MCF 10A (cell line): Measurements from ENCODE around the gene PRR23C. TPM values are rescaled to one million over a fixed set of nuclear protein-coding genes. Genes with fewer than 3 reads are reported as not detected.

Experiments used
- Bru-seq: library from RNA; stranded (reverse); fragments of 400-500 nt; gene quantifications from one replicate; lab custom pipeline; 2021; lab: Mats Ljungman, UMichigan
- BruChase-seq, 2 experiments: library from RNA; stranded (reverse); fragments of 400-500 nt; gene quantifications; one replicate each; lab custom pipeline; 2021; lab: Mats Ljungman, UMichigan
- BruUV-seq: library from RNA; stranded (reverse); fragments of 400-500 nt; replicated peaks from 2 replicates; lab custom pipeline; 2021; lab: Mats Ljungman, UMichigan
- CTCF ChIA-PET: fragments of 300-600 bp; sonication (Branson Sonifier 250); formaldehyde crosslinking; extraction: SDS; loops from one replicate; lab custom pipeline; 2021; ENCODE audit warnings: antibody characterized with exemption, inconsistent platforms; lab: Yijun Ruan, JAX
- POLR2A ChIA-PET: fragments of 300-600, 350-650 bp; sonication (Branson Sonifier 250); formaldehyde crosslinking; extraction: SDS; loops from one replicate; lab custom pipeline; 2020; ENCODE audit warnings: antibody characterized with exemption, inconsistent platforms; lab: Yijun Ruan, JAX
- DNase-seq: peaks from one replicate; pipeline ENCODE4 v3.0.0-alpha.2; 2018; ENCODE audit not compliant: unreplicated experiment
- H3K27ac Mint-ChIP-seq: one replicate; pipeline ENCODE4 v1.8.0; 2022; ENCODE audit warnings: mild to moderate bottlenecking, low read depth, mixed read lengths; ENCODE audit not compliant: unreplicated experiment
- H3K27me3 Mint-ChIP-seq: one replicate; pipeline ENCODE4 v1.8.0; 2022; ENCODE audit warnings: mixed read lengths; ENCODE audit not compliant: insufficient read depth, unreplicated experiment
- H3K36me3 Mint-ChIP-seq: one replicate; pipeline ENCODE4 v1.8.0; 2022; ENCODE audit warnings: mild to moderate bottlenecking, moderate library complexity, mixed read lengths; ENCODE audit not compliant: insufficient read depth, unreplicated experiment
- H3K4me1 Mint-ChIP-seq: one replicate; pipeline ENCODE4 v1.8.0; 2022; ENCODE audit warnings: mixed read lengths; ENCODE audit not compliant: insufficient read depth, unreplicated experiment
- H3K4me3 Mint-ChIP-seq: one replicate; pipeline ENCODE4 v1.8.0; 2022; ENCODE audit warnings: mild to moderate bottlenecking, moderate library complexity, mixed read lengths; ENCODE audit not compliant: unreplicated experiment
- H3K9me3 Mint-ChIP-seq: one replicate; pipeline ENCODE4 v1.8.0; 2022; ENCODE audit warnings: mixed read lengths; ENCODE audit not compliant: unreplicated experiment
- CTCF ChIP-seq: fragments of 200-600 bp; IDR thresholded peaks from one replicate; pipeline ENCODE4 v1.8.0; 2022; ENCODE audit warnings: antibody characterized with exemption, mild to moderate bottlenecking; ENCODE audit not compliant: unreplicated experiment
- intact Hi-C: fragments of 100-400 bp; cut with micrococcal nuclease; formaldehyde crosslinking; loops from 2 replicates; pipeline ENCODE4 v1.14.1; 2022
- long read RNA-seq: library from polyadenylated mRNA; stranded (forward); transcript quantifications from one replicate; pipeline ENCODE4 v2.0.0, GENCODE V29; 2022
- total RNA-seq: library from RNA; stranded (reverse); gene quantifications from 2 replicates; pipeline ENCODE4 v1.2.3, GENCODE V29; 2022

Gene PRR23C
- not detected in 2 replicates for total RNA-seq
- Bru-seq, nascent RNA = not detected
- not detected for BruChase-seq, experiment 1, labeled RNA remaining after a 6-hour chase
- not detected for BruChase-seq, experiment 2, labeled RNA remaining after a 2-hour chase
- long read RNA-seq = 0 reads

- CTCF ChIA-PET = interaction anchor here (0.6 kb wide), 1 partner anchor 348 kb away, joined by 3 read pairs; no protein-coding TSS in a partner anchor
These were observed at the start of gene PRR23C for GRCh38 chr3:139044366-139045210. Gene PRR23C (minus strand): TSS chr3:139044892. CDS start chr3:139044620, 272 bp downstream.

GRCh38 chr3:139093840-139094239 lies 49.1 kb upstream of the PRR23C start:
- intact Hi-C loops = no loop called here
- ChIA-PET CTCF (interaction anchor here (0.6 to 3.5 kb wide), 4 partner anchors 12 to 235 kb away, joined by 3 to 24 read pairs (median 3); no protein-coding TSS in a partner anchor), POLR2A (interaction anchor here (0.7 kb wide), 1 partner anchor 36 kb away, joined by 3 read pairs; no protein-coding TSS in a partner anchor)
- H3K27ac Mint-ChIP-seq = no peak overlapping the region
- no peaks in the 10 kb centered on the region for H3K4me1 Mint-ChIP-seq
- no peak for DNase-seq
- peaks cover 5% of the 10 kb centered on the region for H3K36me3 Mint-ChIP-seq
- H3K4me3 Mint-ChIP-seq = no peak overlapping the region
- TF ChIP-seq CTCF = no peak
- BruUV-seq = no TSS peak
- peaks cover 15% of the 10 kb centered on the region for H3K27me3 Mint-ChIP-seq
- H3K9me3 Mint-ChIP-seq = peaks cover 11% of the 10 kb centered on the region

More at GRCh38 chr3:139044366-139045210, at the start of gene PRR23C:
- POLR2A ChIA-PET = no interaction called here
- intact Hi-C loops = no loop called here
- BruUV-seq = no TSS peak
- Mint-ChIP-seq H3K4me1 (no peaks in the 10 kb centered on the region), H3K27ac (no peak within 1 kb of the TSS), H3K4me3 (no peak within 1 kb of the TSS), H3K9me3 (peaks cover 11% of the 10 kb centered on the region), H3K36me3 (no peaks in the 10 kb centered on the region), H3K27me3 (no peaks in the 10 kb centered on the region)
- no peak for TF ChIP-seq CTCF
- DNase-seq = no peak

GRCh38 chr3:139088462-139089324 lies 44.0 kb upstream of the PRR23C start:
- no peaks in the 10 kb centered on the region for H3K4me1 Mint-ChIP-seq
- intact Hi-C loops = no loop called here
- H3K9me3 Mint-ChIP-seq = peaks cover 6% of the 10 kb centered on the region
- H3K27me3 Mint-ChIP-seq = peaks cover 11% of the 10 kb centered on the region
- no peaks in the 10 kb centered on the region for H3K36me3 Mint-ChIP-seq
- ChIA-PET CTCF (interaction anchor here (0.6 to 3.1 kb wide), 5 partner anchors 22 to 820 kb away, joined by 3 to 8 read pairs (median 3); no protein-coding TSS in a partner anchor), POLR2A (no interaction called here)
- no peak overlapping the region for H3K27ac Mint-ChIP-seq
- no peak overlapping the region for H3K4me3 Mint-ChIP-seq
- TF ChIP-seq CTCF = no peak
- DNase-seq = no peak
- no TSS peak for BruUV-seq
